HepG2 (cell line): Measurements from ENCODE around the gene ECHS1. TPM values are rescaled to one million over a fixed set of nuclear protein-coding genes. Genes with fewer than 3 reads are reported as not detected.
A peak's percentile ranks its signal among the peaks of the same experiment; 100 is the strongest.

Experiments used
- ATF2 ChIP-seq: sonication (generic); formaldehyde crosslinking; IDR thresholded peaks from 2 replicates; pipeline ENCODE4 v1.4.0; 2020; ENCODE audit warnings: missing genetic modification reagents
- CAMTA2 ChIP-seq: sonication (generic); formaldehyde crosslinking; IDR thresholded peaks from 2 replicates; pipeline ENCODE4 v1.4.0; 2020; ENCODE audit warnings: mild to moderate bottlenecking, missing genetic modification reagents, borderline replicate concordance
- HMG20A ChIP-seq: IDR thresholded peaks from 2 replicates; pipeline ENCODE4 v1.6.1; 2016; ENCODE audit warnings: borderline replicate concordance
- PATZ1 ChIP-seq: sonication (generic); formaldehyde crosslinking; IDR thresholded peaks from 2 replicates; pipeline ENCODE4 v1.4.0; 2020; ENCODE audit warnings: missing genetic modification reagents
- ZNF101 ChIP-seq: sonication (generic); formaldehyde crosslinking; IDR thresholded peaks from 2 replicates; pipeline ENCODE4 v1.4.0; 2020; ENCODE audit warnings: mild to moderate bottlenecking, low read depth, missing genetic modification reagents, borderline replicate concordance
- ZNF326 ChIP-seq: sonication (generic); formaldehyde crosslinking; IDR thresholded peaks from 2 replicates; pipeline ENCODE4 v1.4.0; 2020; ENCODE audit warnings: missing genetic modification reagents, borderline replicate concordance
- ZNF878 ChIP-seq: sonication (generic); formaldehyde crosslinking; IDR thresholded peaks from 2 replicates; pipeline ENCODE4 v1.8.1; 2023; ENCODE audit warnings: mild to moderate bottlenecking, missing genetic modification reagents, moderate library complexity
- polyA plus RNA-seq, 8 experiments: library from polyadenylated mRNA; depleted of rRNA in 3 of 8; stranded (reverse) in 7 of 8; unstranded in 1 of 8; fragments of >200 nt; fragmentation: Illumina TruSeq in 4 of 8; extraction: Trizol in 4 of 8; gene quantifications; 2 replicates each; pipeline versions ENCODE4 v1.2.1 to v1.2.3, GENCODE V29; 2011 to 2016; ENCODE audit warnings: low read depth in 4 of 8, missing spikeins in 1 of 8, mixed read lengths in 1 of 8; ENCODE audit not compliant: insufficient read depth in 1 of 8
- total RNA-seq, 5 experiments: library from RNA; depleted of rRNA; stranded (reverse); fragments of >200 nt; fragmentation: Illumina TruSeq; extraction: Trizol; gene quantifications; 2 replicates each; pipeline ENCODE4 v1.2.3, GENCODE V29; 2016; ENCODE audit warnings: low read depth in 1 of 5
- TF ChIP-seq, protein P1 (sequence below): conservative IDR thresholded peaks from 2 replicates; pipeline ENCODE4 v1.6.1; 2018; ENCODE audit warnings: missing genetic modification reagents

The ECHS1 gene
- total and polyA plus RNA-seq, 2 of the 13 experiments (the other 11 are each of a cell fraction or from before 2014, with no cell fraction given) = 32.7 to 195 TPM

DNA sequence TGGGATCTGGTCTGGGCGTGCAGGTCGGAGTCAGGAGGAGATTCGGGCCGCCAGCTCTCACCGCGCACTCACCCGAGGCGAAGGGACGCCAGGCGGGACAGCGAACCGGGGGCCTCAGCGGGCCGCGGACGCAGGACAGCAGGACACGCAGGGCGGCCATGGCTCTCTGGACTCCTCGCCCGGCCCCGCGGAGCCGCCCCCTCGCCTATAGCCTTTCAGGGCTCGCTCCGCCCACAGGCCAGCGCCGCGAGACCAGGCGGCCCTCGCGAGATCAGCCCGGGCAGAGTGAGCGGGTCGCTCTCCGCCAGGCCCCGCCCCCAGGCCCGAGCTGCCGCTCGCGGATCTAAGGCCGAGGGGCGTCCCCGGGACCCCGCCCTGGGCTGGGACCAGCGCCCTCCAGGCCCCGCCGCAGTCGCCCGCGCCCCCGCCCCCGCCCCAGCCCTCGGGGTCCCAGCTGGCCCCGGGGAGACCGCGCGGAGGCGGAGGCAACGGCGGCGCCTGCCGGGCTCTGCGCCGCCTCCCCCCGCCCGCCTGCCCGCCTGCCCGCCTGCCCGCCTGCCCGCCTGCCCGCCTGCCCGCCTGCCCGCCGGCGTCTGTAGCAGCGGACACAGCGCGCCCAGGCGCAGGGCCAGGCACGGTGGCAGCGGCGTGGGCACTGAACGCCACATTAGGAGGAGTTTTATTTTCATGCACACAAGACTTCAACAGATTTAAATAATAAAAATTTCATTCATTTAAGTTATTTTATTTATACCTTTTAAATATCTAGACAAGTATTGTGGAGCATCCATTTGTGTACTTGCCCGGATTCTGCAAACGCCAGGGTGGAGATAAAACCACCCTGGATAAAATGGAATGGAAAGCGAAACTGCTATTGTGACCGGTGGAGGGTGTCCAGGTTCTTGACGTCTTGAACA is at the start of gene ECHS1 (continued):
- peak; percentile 55; the same call in 1 of the 2 replicates for TF ChIP-seq PATZ1 (CRISPR knock-in tag)
- no peak for TF ChIP-seq ATF2 (CRISPR knock-in tag)
- no peak for TF ChIP-seq CAMTA2
- no peak for TF ChIP-seq ZNF878
- TF ChIP-seq HMG20A = no peak
- TF ChIP-seq ZNF326 = no peak
- TF ChIP-seq ZNF101 = no peak
- TF ChIP-seq, protein P1, sequence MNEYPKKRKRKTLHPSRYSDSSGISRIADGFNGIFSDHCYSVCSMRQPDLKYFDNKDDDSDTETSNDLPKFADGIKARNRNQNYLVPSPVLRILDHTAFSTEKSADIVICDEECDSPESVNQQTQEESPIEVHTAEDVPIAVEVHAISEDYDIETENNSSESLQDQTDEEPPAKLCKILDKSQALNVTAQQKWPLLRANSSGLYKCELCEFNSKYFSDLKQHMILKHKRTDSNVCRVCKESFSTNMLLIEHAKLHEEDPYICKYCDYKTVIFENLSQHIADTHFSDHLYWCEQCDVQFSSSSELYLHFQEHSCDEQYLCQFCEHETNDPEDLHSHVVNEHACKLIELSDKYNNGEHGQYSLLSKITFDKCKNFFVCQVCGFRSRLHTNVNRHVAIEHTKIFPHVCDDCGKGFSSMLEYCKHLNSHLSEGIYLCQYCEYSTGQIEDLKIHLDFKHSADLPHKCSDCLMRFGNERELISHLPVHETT (CRISPR knock-in tag) = no peak
- TF ChIP-seq, all 625 proteins: peak for 118
